H1 (cell line): ENCODE data around the gene MAP3K13. TPM values are rescaled to one million over a fixed set of nuclear protein-coding genes. Genes with fewer than 3 reads are reported as not detected.

Experiments used
- CTCF ChIA-PET: fragments of 300-600 bp; sonication (Branson Sonifier 250); formaldehyde crosslinking; loops from one replicate; lab custom pipeline; 2021; ENCODE audit not compliant: partially characterized antibody; lab: Charles Lee
- POLR2A ChIA-PET: fragments of 300-600 bp; sonication (Branson Sonifier 250); formaldehyde crosslinking; loops from one replicate; lab custom pipeline; 2021; ENCODE audit warnings: inconsistent platforms; ENCODE audit not compliant: partially characterized antibody; lab: Charles Lee
- DNase-seq, 2 experiments: peaks; one replicate each; pipeline versions ENCODE4 v3.0.0 to v3.0.0-alpha.2; 2010 to 2022; ENCODE audit warnings: low spot score in 2 of 2, low read depth in 1 of 2, mixed read lengths in 1 of 2
- FAIRE-seq: peaks from 2 replicates; lab custom pipeline; 2011; peaks lifted over from hg19 to GRCh38; lab: Jason Lieb, UNC
- H2AFZ ChIP-seq: 2 replicates; pipeline ENCODE4 v1.8.1; 2012; ENCODE audit warnings: low read length, inconsistent platforms
- H2AK5ac ChIP-seq: 2 replicates; pipeline ENCODE4 v1.6.1; 2013; ENCODE audit warnings: low read depth, low read length
- H2BK120ac ChIP-seq: replicated peaks from 2 replicates; pipeline ENCODE3; 2013; ENCODE audit warnings: low read depth, low read length, inconsistent platforms
- H2BK12ac ChIP-seq: 2 replicates; pipeline ENCODE4 v1.6.1; 2013; ENCODE audit warnings: low read depth, low read length
- H2BK15ac ChIP-seq: 2 replicates; pipeline ENCODE4 v1.6.1; 2013; ENCODE audit warnings: low read length
- H2BK20ac ChIP-seq: 2 replicates; pipeline ENCODE4 v1.6.1; 2013; ENCODE audit warnings: low read length
- H2BK5ac ChIP-seq: 2 replicates; pipeline ENCODE4 v1.6.1; 2013; ENCODE audit warnings: low read depth, low read length
- H3K14ac ChIP-seq: 2 replicates; pipeline ENCODE4 v1.6.1; 2013; ENCODE audit warnings: inconsistent platforms; ENCODE audit not compliant: insufficient read length
- H3K18ac ChIP-seq: 2 replicates; pipeline ENCODE4 v1.6.1; 2013; ENCODE audit warnings: low read length; ENCODE audit errors: extremely low read depth
- H3K23ac ChIP-seq: 2 replicates; pipeline ENCODE4 v1.6.1; 2013; ENCODE audit warnings: inconsistent platforms; ENCODE audit not compliant: insufficient read length
- H3K23me2 ChIP-seq: 2 replicates; pipeline ENCODE4 v1.6.1; 2013; ENCODE audit warnings: low read depth, low read length
- H3K27ac ChIP-seq: 2 replicates; pipeline ENCODE4 v1.6.1; 2011; ENCODE audit warnings: low read depth, low read length, inconsistent platforms
- H3K27me3 ChIP-seq, 4 experiments: replicated peaks in 1 of 4; 1 replicate in 1 of 4; 2 replicates in 3 of 4; pipeline versions ENCODE4 v1.6.1 to v1.8.1; 2011 to 2013; ENCODE audit warnings: low read length in 3 of 4, mild to moderate bottlenecking in 3 of 4, inconsistent platforms in 2 of 4, mixed read lengths in 2 of 4, moderate library complexity in 1 of 4; ENCODE audit not compliant: control insufficient read depth in 3 of 4, insufficient read depth in 3 of 4; ENCODE audit errors: extremely low read depth in 1 of 4
- H3K36me3 ChIP-seq, 4 experiments: 2 replicates each; pipeline versions ENCODE4 v1.6.1 to v1.8.1; 2011 to 2013; ENCODE audit warnings: mild to moderate bottlenecking in 4 of 4, low read length in 3 of 4, moderate library complexity in 2 of 4, control low read depth in 1 of 4, inconsistent platforms in 1 of 4; ENCODE audit not compliant: insufficient read depth in 4 of 4, control insufficient read depth in 2 of 4
- H3K4ac ChIP-seq: replicated peaks from 2 replicates; pipeline ENCODE3; 2013; ENCODE audit warnings: low read length, low read depth, mixed read lengths, inconsistent platforms; ENCODE audit not compliant: insufficient read length
- H3K4me1 ChIP-seq, 4 experiments: replicated peaks in 1 of 4; 1 replicate in 1 of 4; 2 replicates in 3 of 4; pipeline versions ENCODE4 v1.6.1 to v1.8.1; 2011 to 2013; ENCODE audit warnings: low read length in 3 of 4, inconsistent platforms in 2 of 4, mixed read lengths in 1 of 4; ENCODE audit not compliant: insufficient read depth in 4 of 4, control insufficient read depth in 3 of 4
- H3K4me2 ChIP-seq, 2 experiments: 2 replicates each; pipeline versions ENCODE4 v1.6.1 to v1.8.1; 2011 to 2013; ENCODE audit warnings: low read depth in 2 of 2, low read length in 2 of 2, control low read depth in 1 of 2, inconsistent platforms in 1 of 2, mild to moderate bottlenecking in 1 of 2; ENCODE audit not compliant: insufficient read depth in 1 of 2
- H3K4me3 ChIP-seq, 4 experiments: fragments of 200-600, 300-600 bp in 1 of 4; sonication (generic), shearing (Covaris generic), sonication (Bioruptor Twin) in 1 of 4; 2 replicates each; pipeline versions ENCODE4 v1.5.1 to v1.8.1; 2011 to 2016; ENCODE audit warnings: low read length in 4 of 4, low read depth in 3 of 4, control low read depth in 2 of 4, inconsistent platforms in 2 of 4, mild to moderate bottlenecking in 2 of 4, mixed read lengths in 1 of 4, moderate library complexity in 1 of 4; ENCODE audit not compliant: insufficient read depth in 2 of 4; ENCODE audit errors: extremely low read depth in 1 of 4
- H3K56ac ChIP-seq: replicated peaks from 2 replicates; pipeline ENCODE3; 2013; ENCODE audit warnings: low read depth, mild to moderate bottlenecking, mixed read lengths, low read length, inconsistent platforms; ENCODE audit not compliant: insufficient read length
- H3K79me1 ChIP-seq: 2 replicates; pipeline ENCODE4 v1.6.1; 2013; ENCODE audit warnings: low read depth, low read length, control low read depth
- H3K79me2 ChIP-seq, 2 experiments: 2 replicates each; pipeline versions ENCODE4 v1.6.1 to v1.8.1; 2012 to 2013; ENCODE audit warnings: low read length in 2 of 2, mild to moderate bottlenecking in 2 of 2, inconsistent platforms in 1 of 2; ENCODE audit not compliant: insufficient read depth in 2 of 2, control insufficient read depth in 1 of 2
- H3K9ac ChIP-seq, 4 experiments: replicated peaks in 1 of 4; 1 replicate in 1 of 4; 2 replicates in 3 of 4; pipeline versions ENCODE4 v1.6.1 to v1.8.1; 2011 to 2013; ENCODE audit warnings: low read depth in 3 of 4, low read length in 3 of 4, control low read depth in 2 of 4, mild to moderate bottlenecking in 2 of 4, moderate library complexity in 2 of 4, inconsistent platforms in 1 of 4; ENCODE audit errors: extremely low read depth in 1 of 4
- H3K9me3 ChIP-seq, 2 experiments: 2 replicates each; pipeline versions ENCODE4 v1.6.1 to v1.8.1; 2012 to 2013; ENCODE audit warnings: mild to moderate bottlenecking in 2 of 2, moderate library complexity in 2 of 2, control low read depth in 1 of 2, inconsistent platforms in 1 of 2, low read depth in 1 of 2, low read length in 1 of 2, mixed read lengths in 1 of 2; ENCODE audit not compliant: insufficient read depth in 2 of 2
- H4K20me1 ChIP-seq, 2 experiments: replicated peaks in 1 of 2; 2 replicates each; pipeline versions ENCODE3 to v1.8.1; 2011 to 2013; ENCODE audit warnings: inconsistent platforms in 2 of 2, low read length in 2 of 2, mild to moderate bottlenecking in 1 of 2; ENCODE audit not compliant: insufficient read depth in 2 of 2, control insufficient read depth in 1 of 2
- H4K5ac ChIP-seq: 2 replicates; pipeline ENCODE4 v1.6.1; 2013; ENCODE audit warnings: low read length, low read depth, mixed read lengths, inconsistent platforms; ENCODE audit not compliant: insufficient read length
- H4K8ac ChIP-seq: 2 replicates; pipeline ENCODE4 v1.8.0; 2013; ENCODE audit warnings: mild to moderate bottlenecking, moderate library complexity, low read length, inconsistent platforms; ENCODE audit not compliant: insufficient read depth; ENCODE audit errors: extremely low read depth
- H4K91ac ChIP-seq: replicated peaks from 2 replicates; pipeline ENCODE3; 2013; ENCODE audit warnings: low read length, mixed read lengths, inconsistent platforms; ENCODE audit not compliant: insufficient read length
- BCL11A ChIP-seq, 2 experiments: IDR thresholded peaks; one replicate each; pipeline ENCODE4 v1.6.1; 2011; ENCODE audit warnings: low read depth in 2 of 2, low read length in 2 of 2, mild to moderate bottlenecking in 2 of 2
- BRCA1 ChIP-seq: IDR thresholded peaks from 2 replicates; pipeline ENCODE4 v1.6.1; 2012; ENCODE audit warnings: low read depth, low read length, improper control_type of control experiment
- CHD2 ChIP-seq: IDR thresholded peaks from 2 replicates; pipeline ENCODE4 v1.6.1; 2012; ENCODE audit warnings: low read length, improper control_type of control experiment
- CTCF ChIP-seq, 3 experiments: IDR thresholded peaks; 1 replicate in 2 of 3; 2 replicates in 1 of 3; pipeline versions ENCODE4 v1.5.1 to v1.6.1; 2011; ENCODE audit warnings: low read length in 3 of 3, mild to moderate bottlenecking in 3 of 3, inconsistent platforms in 2 of 3, low read depth in 1 of 3, moderate library complexity in 1 of 3; ENCODE audit not compliant: insufficient read depth in 1 of 3; ENCODE audit errors: control extremely low read depth in 1 of 3
- GTF2F1 ChIP-seq: IDR thresholded peaks from 2 replicates; pipeline ENCODE4 v1.6.1; 2012; ENCODE audit warnings: low read depth, low read length, improper control_type of control experiment, borderline replicate concordance
- NANOG ChIP-seq: IDR thresholded peaks from 2 replicates; pipeline ENCODE4 v1.6.1; 2011; ENCODE audit warnings: low read length, low read depth, mild to moderate bottlenecking, inconsistent platforms; ENCODE audit not compliant: insufficient read depth, poor library complexity, severe bottlenecking
- POLR2A ChIP-seq, 2 experiments: IDR thresholded peaks; 1 replicate in 1 of 2; 2 replicates in 1 of 2; pipeline ENCODE4 v1.6.1; 2011; ENCODE audit warnings: low read depth in 2 of 2, low read length in 2 of 2, mild to moderate bottlenecking in 2 of 2; ENCODE audit errors: control extremely low read depth in 1 of 2
- SAP30 ChIP-seq: fragments of 300-600 bp; sonication (generic); IDR thresholded peaks from 2 replicates; pipeline ENCODE4 v1.7.1; 2012; ENCODE audit warnings: low read length, moderate library complexity, mild to moderate bottlenecking, inconsistent platforms; ENCODE audit not compliant: insufficient read depth, insufficient replicate concordance
- SP1 ChIP-seq: IDR thresholded peaks from 2 replicates; pipeline ENCODE4 v1.6.1; 2011; ENCODE audit warnings: low read depth, low read length
- TBP ChIP-seq: IDR thresholded peaks from 2 replicates; pipeline ENCODE4 v1.6.1; 2011; ENCODE audit warnings: low read depth, low read length, improper control_type of control experiment
- WGBS, 2 experiments: shearing (Covaris generic) in 1 of 2; methylation state at CpG; one replicate each; pipeline versions ENCODE4 v1.1.6 to v1.1.7; 2013 to 2015; ENCODE audit warnings: low lambda C conversion rate in 2 of 2, mixed read lengths in 2 of 2, inconsistent platforms in 1 of 2, low coverage in 1 of 2, missing lambda C conversion rate in 1 of 2; ENCODE audit not compliant: insufficient replicate concordance in 2 of 2, insufficient coverage in 1 of 2, insufficient read length in 1 of 2; ENCODE audit errors: extremely low coverage in 1 of 2, missing lambda C conversion rate in 1 of 2; 5-methylcytosine and 5-hydroxymethylcytosine counted together
- polyA plus RNA-seq, 7 experiments: library from polyadenylated mRNA; depleted of rRNA in 3 of 7; stranded (reverse) in 5 of 7; unstranded in 2 of 7; fragments of >200 nt in 5 of 7; fragments of 200-250 nt in 2 of 7; gene quantifications; 1 replicate in 5 of 7; 2 replicates in 1 of 7; 4 replicates in 1 of 7; pipeline versions ENCODE4 v1.2.1 to v1.2.3, GENCODE V29; 2011 to 2013; ENCODE audit warnings: missing spikeins in 2 of 7, mixed read lengths in 2 of 7
- total RNA-seq: library from RNA; stranded (reverse); fragmentation: NEBNext Ultra II Directional; extraction: Animal tissue kit (Norgen Biotek cat#: 25700); gene quantifications from 2 replicates; pipeline ENCODE4 v1.2.1, GENCODE V29; 2021
- TF ChIP-seq, protein P1 (sequence below): IDR thresholded peaks from 2 replicates; pipeline ENCODE4 v1.6.1; 2012; ENCODE audit warnings: inconsistent platforms

The MAP3K13 gene
- total and polyA plus RNA-seq, 2 of the 8 experiments (the other 6 are each of a cell fraction or from before 2014, with no cell fraction given), result 6.8 to 17.9 TPM

- Histone ChIP-seq H3K27me3 (no peaks in the 10 kb centered on the region), H2BK120ac (no peak overlapping the region), H3K4ac (no peak overlapping the region), H3K23ac (no peak overlapping the region), H3K79me2 (no peaks in the 10 kb centered on the region), H3K4me1 (no peaks in the 10 kb centered on the region), H4K8ac (no peak overlapping the region), H3K4me3 (no peak overlapping the region), H2BK20ac (no peak overlapping the region), H3K27ac (no peak overlapping the region), H4K91ac (no peak overlapping the region), H3K56ac (no peak overlapping the region), H2BK12ac (no peak overlapping the region), H2BK15ac (no peak overlapping the region), H3K9me3 (no peaks in the 10 kb centered on the region), H2AK5ac (no peak overlapping the region), H2BK5ac (no peak overlapping the region), H4K5ac (no peak overlapping the region), H3K9ac (no peak overlapping the region), H2AFZ (no peak overlapping the region), H4K20me1 (no peaks in the 10 kb centered on the region), H3K23me2 (no peaks in the 10 kb centered on the region; the same call in 1 of the 2 replicates), H3K14ac (no peak overlapping the region), H3K18ac (no peak overlapping the region), H3K36me3 (no peaks in the 10 kb centered on the region), H3K79me1 (no peaks in the 10 kb centered on the region), H3K4me2 (no peak overlapping the region)
- ChIA-PET CTCF (interaction anchor here (0.6 to 2.8 kb wide), 39 partner anchors 9 to 834 kb away, joined by 3 to 22 read pairs (median 4); partner anchors contain the start of gene SENP2), POLR2A (interaction anchor here (0.5 to 1.7 kb wide), 5 partner anchors 29 to 126 kb away, joined by 3 to 5 read pairs (median 4); partner anchors contain the start of genes SENP2 and TMEM41A)
- no peak for FAIRE-seq
- WGBS, 2 experiments, result 74% methylated on average over 5 of the region's 5 CpGs; no CpG with 5 or more reads in 1 of the 2 experiments
- DNase-seq, result no peak
- TF ChIP-seq NANOG (no peak), SAP30 (no peak), POLR2A (IDR thresholded peaks at IDR 0.05; ENCODE audit: control extremely low read depth in 1 of 2, low read depth in 2 of 2, low read length in 2 of 2) (no peak), GTF2F1 (no peak), CTCF (IDR thresholded peaks at IDR 0.05; ENCODE audit: control extremely low read depth in 1 of 3, insufficient read depth in 1 of 3, low read depth in 1 of 3, low read length in 3 of 3) (no peak), SP1 (no peak), TBP (no peak), BRCA1 (no peak), BCL11A (IDR thresholded peaks at IDR 0.05; ENCODE audit: low read depth in 2 of 2, low read length in 2 of 2) (no peak), CHD2 (no peak)
- TF ChIP-seq, protein P1, sequence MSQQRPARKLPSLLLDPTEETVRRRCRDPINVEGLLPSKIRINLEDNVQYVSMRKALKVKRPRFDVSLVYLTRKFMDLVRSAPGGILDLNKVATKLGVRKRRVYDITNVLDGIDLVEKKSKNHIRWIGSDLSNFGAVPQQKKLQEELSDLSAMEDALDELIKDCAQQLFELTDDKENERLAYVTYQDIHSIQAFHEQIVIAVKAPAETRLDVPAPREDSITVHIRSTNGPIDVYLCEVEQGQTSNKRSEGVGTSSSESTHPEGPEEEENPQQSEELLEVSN, result no peak
Observed at GRCh38 chr3:185460309-185460708, 97.4 kb downstream of the MAP3K13 start.
